Cardiac fibroblast (primary cell): Measurements from ENCODE around the gene DDX49.
"Not testable (repeated sequence)": the region's sequence is repeated elsewhere in the genome, so short reads cannot be mapped to it uniquely, and the experiment has no call there.

Source experiments
- DNase-seq, 2 donors: peaks; one replicate each; pipeline versions ENCODE4 v3.0.0 to v3.0.0-alpha.2; 2010; ENCODE audit warnings: low read depth in 2 of 2
- H3K4me3 ChIP-seq, 2 donors: replicated peaks in 1 of 2; 1 replicate in 1 of 2; 2 replicates in 1 of 2; pipeline ENCODE4 v1.5.1; 2011; ENCODE audit warnings: low read depth in 2 of 2, low read length in 2 of 2, mild to moderate bottlenecking in 2 of 2, moderate library complexity in 1 of 2
- TF ChIP-seq, protein P1 (sequence below): IDR thresholded peaks from one replicate; pipeline ENCODE4 v1.5.1; 2011; ENCODE audit warnings: low read depth, mild to moderate bottlenecking, low read length, inconsistent platforms

DDX49 gene

DNA sequence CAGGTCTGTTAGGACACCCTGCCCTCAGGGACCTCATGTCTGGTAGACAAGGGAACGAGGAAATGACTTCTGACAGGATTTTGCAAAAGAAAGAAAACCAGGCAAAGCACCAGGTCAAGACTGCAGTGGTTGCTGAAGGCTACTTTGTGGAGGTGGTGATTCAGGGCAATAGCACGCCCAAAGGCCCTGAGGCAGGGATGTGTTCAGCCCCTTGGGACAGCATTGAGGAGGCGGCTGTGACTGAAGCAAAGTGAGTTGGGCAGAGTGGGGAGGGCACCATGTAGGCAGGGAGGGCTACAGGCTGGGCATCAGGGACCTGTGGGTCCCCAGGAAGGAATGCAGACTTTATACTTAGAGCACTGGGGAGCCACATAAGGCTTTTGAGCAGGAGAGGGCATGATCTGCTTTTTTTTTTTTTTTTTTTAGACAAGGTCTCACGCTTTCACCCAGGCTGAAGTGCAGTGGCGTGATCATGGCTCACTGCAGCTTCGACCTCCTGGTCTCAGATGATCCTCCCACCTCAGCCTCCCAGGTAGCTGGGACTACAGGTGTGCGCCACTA is 32.3 kb downstream of the DDX49 start:
- TF ChIP-seq, protein P1, sequence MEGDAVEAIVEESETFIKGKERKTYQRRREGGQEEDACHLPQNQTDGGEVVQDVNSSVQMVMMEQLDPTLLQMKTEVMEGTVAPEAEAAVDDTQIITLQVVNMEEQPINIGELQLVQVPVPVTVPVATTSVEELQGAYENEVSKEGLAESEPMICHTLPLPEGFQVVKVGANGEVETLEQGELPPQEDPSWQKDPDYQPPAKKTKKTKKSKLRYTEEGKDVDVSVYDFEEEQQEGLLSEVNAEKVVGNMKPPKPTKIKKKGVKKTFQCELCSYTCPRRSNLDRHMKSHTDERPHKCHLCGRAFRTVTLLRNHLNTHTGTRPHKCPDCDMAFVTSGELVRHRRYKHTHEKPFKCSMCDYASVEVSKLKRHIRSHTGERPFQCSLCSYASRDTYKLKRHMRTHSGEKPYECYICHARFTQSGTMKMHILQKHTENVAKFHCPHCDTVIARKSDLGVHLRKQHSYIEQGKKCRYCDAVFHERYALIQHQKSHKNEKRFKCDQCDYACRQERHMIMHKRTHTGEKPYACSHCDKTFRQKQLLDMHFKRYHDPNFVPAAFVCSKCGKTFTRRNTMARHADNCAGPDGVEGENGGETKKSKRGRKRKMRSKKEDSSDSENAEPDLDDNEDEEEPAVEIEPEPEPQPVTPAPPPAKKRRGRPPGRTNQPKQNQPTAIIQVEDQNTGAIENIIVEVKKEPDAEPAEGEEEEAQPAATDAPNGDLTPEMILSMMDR: no peak
- H3K4me3 ChIP-seq: no peak overlapping the region
- peak; percentile 15 to 81 for DNase-seq

DNA sequence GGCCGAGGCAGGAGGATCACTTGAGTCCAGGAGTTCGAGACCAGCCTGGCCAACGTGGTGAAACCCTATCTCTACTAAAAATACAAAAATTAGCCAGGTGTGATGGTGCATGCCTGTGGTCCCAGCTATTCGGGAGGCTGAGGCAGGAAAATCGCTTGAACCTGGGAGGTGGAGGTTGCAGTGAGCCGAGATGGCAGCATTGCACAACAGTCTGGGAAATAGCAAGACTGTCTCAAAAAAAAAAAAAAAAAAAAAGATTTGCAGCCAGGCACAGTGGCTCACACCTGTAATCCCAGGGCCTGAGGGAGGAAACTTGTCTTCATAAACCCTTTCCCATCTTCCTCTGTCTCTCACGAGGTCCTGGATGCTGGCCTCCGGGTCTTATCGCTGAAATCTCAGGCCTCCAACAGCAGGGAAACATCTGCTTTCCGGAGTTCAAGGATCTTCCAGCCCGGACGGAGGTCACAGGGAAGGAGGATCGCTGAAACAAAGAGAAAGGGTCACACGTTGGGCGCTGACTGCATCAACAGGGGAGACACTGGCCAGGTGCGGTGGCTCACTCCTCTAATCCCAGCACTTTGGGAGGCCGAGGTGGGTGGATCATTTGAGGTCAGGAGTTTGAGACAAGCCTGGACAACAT is 33.0 kb downstream of the DDX49 start:
- peak in 1 of 2 donors; percentile 14 for DNase-seq
- H3K4me3 ChIP-seq: not testable (repeated sequence)

DNA sequence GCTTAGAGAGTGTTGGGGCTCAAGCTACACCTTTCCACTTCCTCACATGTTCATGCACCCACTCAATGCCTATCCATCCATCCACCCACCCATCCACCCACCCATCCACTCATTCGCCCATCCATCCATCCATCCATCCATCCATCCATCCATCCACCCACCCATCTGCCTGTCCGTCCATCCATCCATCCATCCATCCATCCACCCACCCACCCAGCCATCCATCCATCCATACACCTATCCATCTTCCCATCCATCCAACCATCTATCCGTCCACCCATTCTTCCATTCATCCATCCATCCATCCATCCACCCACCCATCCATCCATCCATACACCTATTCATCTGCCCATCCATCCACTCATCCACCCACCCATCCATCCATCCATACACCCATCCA is 34.6 kb downstream of the DDX49 start:
- TF ChIP-seq, protein P1: no peak
- H3K4me3 ChIP-seq: no peak overlapping the region
- no peak for DNase-seq

DNA sequence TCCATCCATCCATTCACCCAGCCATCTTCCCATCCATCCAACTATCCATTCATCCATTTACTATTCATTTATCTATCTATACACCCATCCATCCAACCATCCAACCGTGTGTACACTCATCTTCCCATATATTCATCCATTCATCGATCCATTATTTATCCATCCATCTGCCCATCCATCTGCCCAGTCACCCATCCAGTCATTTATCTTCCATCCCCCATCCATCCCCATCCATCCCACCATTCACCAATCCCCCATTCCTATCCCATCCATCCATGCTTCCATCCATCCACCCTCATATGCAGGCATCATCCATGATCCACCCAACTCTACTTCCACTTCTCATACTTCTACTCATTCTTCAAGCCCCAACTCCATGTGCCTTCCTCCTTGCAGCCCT is 35.5 kb downstream of the DDX49 start:
- TF ChIP-seq, protein P1: no peak

DNA sequence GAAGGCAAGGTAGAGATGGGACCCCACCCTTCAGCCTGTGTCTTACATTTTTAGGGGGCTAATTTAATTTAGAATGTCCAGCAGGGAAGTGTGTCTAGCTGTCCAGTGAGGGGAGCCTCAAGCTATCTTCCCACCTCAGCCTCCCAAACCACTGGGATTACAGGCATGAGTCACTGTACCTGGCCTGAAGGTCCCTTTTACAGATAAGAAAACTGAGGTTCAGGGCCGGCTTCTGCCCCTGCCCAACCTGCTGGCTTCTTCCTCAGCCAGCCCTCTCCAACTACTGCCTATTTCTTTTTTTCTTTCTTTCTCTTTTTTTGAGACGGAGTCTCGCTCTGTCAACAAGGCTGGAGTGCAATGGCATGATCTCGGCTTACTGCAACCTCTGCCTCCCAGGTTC is 40.9 kb downstream of the DDX49 start:
- no peak overlapping the region for H3K4me3 ChIP-seq
- DNase-seq: no peak
- TF ChIP-seq, protein P1: no peak

More for the DNA sequence above, 35.5 kb downstream of the DDX49 start:
- no peak for DNase-seq
- no peak overlapping the region for H3K4me3 ChIP-seq

DNA sequence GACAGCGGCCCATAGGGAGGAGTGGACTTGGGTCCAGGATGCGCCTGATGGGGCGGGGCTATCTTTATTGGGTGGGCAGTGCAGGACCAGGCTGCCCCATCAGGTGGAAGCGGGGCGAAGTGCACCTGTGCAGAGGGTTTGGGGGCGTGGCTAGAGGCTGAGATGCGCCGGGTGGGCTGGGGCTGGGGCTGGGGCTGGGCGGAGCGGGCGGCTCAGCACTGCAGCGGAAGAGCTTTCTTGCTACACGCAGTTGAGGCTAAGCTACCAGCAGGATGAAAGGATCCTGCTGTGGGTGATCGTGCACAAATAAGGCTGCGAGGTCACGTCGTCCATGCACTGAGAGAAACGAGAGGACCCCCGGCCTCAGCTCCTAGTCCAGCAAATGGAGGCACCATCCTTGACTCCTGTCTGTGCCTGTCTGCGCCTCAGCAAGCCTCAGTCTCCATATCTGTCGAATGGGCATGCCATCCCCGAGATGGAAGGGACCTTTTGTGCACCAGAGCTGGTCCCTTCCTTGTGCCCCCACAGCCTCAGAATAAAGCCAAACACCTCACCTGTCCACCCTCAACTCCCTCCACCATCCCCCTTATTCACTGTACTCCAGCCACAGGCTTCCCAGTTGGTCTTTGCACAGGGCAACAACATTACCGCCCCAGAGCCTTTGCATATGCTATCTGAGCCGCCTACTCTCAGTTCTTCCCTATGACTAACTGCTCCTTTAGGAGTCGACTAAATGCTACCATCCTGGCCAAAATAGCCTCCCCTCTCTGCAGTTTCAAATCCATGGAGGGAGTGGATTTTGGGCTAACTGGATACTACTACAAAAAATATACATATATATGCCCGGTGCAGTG is 42.5 kb downstream of the DDX49 start:
- H3K4me3 ChIP-seq: no peak overlapping the region
- TF ChIP-seq, protein P1: no peak
- no peak for DNase-seq

DNA sequence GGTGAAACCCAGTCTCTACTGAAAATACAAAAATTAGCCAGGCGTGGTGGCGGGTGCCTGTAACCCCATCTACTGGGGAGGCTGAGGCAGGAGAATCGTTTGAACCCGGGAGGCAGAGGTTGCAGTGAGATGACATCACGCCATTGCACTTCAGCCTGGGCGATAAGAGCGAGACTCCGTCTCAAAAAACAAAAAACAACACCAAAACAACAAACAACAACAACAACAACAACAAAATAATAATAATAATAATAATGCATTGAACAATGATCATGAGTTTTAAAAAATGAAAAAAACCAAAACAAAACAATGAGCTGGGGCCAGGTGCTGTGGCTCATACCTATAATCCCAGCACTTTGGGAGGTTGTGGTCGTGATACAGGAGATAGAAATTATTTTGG is 44.6 kb downstream of the DDX49 start:
- TF ChIP-seq, protein P1: no peak
- H3K4me3 ChIP-seq: no peak overlapping the region
- DNase-seq: no peak
